Prostate gland (tissue), 2 donors: ENCODE measurements around the gene MROH9. TPM values are rescaled to one million over a fixed set of nuclear protein-coding genes. Genes with fewer than 3 reads are reported as not detected.

Experiments
- DNase-seq: peaks from one replicate; pipeline ENCODE4 v3.0.0-alpha.2; 2019; ENCODE audit warnings: low spot score
- H3K27ac ChIP-seq, 2 donors: fragments of 200-600 bp; sonication (generic); 2 replicates each; pipeline ENCODE4 v1.5.1; 2017 to 2019
- H3K27me3 ChIP-seq: fragments of 200-600 bp; sonication (generic); replicated peaks from 2 replicates; pipeline ENCODE4 v1.5.1; 2019; ENCODE audit not compliant: insufficient read depth
- H3K36me3 ChIP-seq, 2 donors: fragments of 200-600 bp; sonication (generic); 1 replicate in 1 of 2; 2 replicates in 1 of 2; pipeline versions ENCODE4 v1.5.1 to v1.8.1; 2017 to 2019
- H3K4me1 ChIP-seq: fragments of 200-600 bp; sonication (generic); replicated peaks from 2 replicates; pipeline ENCODE4 v1.5.1; 2019
- H3K4me3 ChIP-seq, 2 donors: fragments of 200-600 bp; sonication (generic); 2 replicates each; pipeline ENCODE4 v1.5.1; 2017 to 2019
- H3K9me3 ChIP-seq: fragments of 200-600 bp; sonication (generic); 2 replicates; pipeline ENCODE4 v1.5.1; 2017
- CTCF ChIP-seq, 4 experiments: fragments of 200-600 bp in 2 of 4; fragments of 450-650 bp in 2 of 4; sonication (generic) in 2 of 4; IDR thresholded peaks; 1 replicate in 3 of 4; 2 replicates in 1 of 4; pipeline ENCODE4 v1.5.1; 2016 to 2019; ENCODE audit warnings: antibody characterized with exemption in 4 of 4, mild to moderate bottlenecking in 2 of 4, moderate library complexity in 2 of 4
- POLR2A ChIP-seq: fragments of 450-650 bp; IDR thresholded peaks from one replicate; pipeline ENCODE4 v1.6.1; 2016; ENCODE audit warnings: antibody characterized with exemption, mild to moderate bottlenecking
- POLR2AphosphoS5 ChIP-seq: sonication (generic); formaldehyde crosslinking; IDR thresholded peaks from one replicate; pipeline ENCODE4 v1.6.1; 2017; ENCODE audit warnings: antibody characterized with exemption
- WGBS: methylation state at CpG from one replicate; pipeline ENCODE4 v1.1.5; 2018; 5-methylcytosine and 5-hydroxymethylcytosine counted together
- intact Hi-C: fragments of 100-400 bp; cut with DNase I; formaldehyde crosslinking; loops from one replicate; pipeline ENCODE4 v1.14.2; 2022
- total RNA-seq, 2 donors: library from RNA; depleted of rRNA; stranded (reverse); fragments of >200 nt; gene quantifications; one replicate each; pipeline ENCODE4 v1.1.0, GENCODE V29; 2016

The MROH9 gene
- total RNA-seq, 2 donors from 2014 or later: not detected

DNA sequence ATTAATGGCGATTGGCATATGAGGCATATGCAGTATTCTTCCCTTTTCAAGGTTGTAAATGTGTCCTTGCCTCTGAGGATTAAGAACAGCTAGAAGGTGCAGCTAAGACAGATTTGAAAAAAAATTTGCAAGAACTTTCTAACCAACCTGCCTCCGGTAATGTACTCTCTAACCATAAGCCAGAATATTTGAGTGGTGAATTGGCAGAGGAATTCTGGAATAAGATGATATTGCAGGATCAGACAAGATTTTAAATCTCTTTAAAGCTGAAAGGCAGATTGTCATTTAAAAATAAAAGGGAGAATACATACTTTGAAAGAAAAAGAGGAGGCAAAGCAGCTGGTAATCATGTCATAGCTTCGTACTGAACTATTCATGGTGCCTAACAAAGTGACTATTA is 29.2 kb downstream of the MROH9 start:
- no peak overlapping the region for H3K4me3 ChIP-seq
- DNase-seq: no peak
- no peaks in the 10 kb centered on the region for H3K36me3 ChIP-seq
- no peaks in the 10 kb centered on the region for H3K4me1 ChIP-seq
- WGBS: 87% methylated on average over 3 of the region's 3 CpGs
- no peak for TF ChIP-seq POLR2A
- no peaks in the 10 kb centered on the region for H3K9me3 ChIP-seq
- intact Hi-C loops: no loop called here
- H3K27ac ChIP-seq: no peak overlapping the region
- no peaks in the 10 kb centered on the region for H3K27me3 ChIP-seq

- no peaks in the 10 kb centered on the region for H3K27me3 ChIP-seq
- no peaks in the 10 kb centered on the region for H3K9me3 ChIP-seq
- 20% methylated on average over 5 of the region's 5 CpGs for WGBS
- no peaks in the 10 kb centered on the region for H3K36me3 ChIP-seq
- no peak overlapping the region for H3K27ac ChIP-seq
- intact Hi-C loops: loop anchor here (2.0 to 5.0 kb wide), 2 partner anchors 260 to 348 kb away; partner anchors contain the start of gene FMO4
- TF ChIP-seq CTCF (IDR thresholded peaks at IDR 0.05) (peak in 3 of 4 experiments; percentile 51 to 79 (median 66)), POLR2A (no peak)
- H3K4me1 ChIP-seq: no peaks in the 10 kb centered on the region
- DNase-seq: peak; percentile 10
- no peak overlapping the region for H3K4me3 ChIP-seq
Measured at GRCh38 chr1:170967042-170967910, 31.9 kb downstream of the MROH9 start.

DNA sequence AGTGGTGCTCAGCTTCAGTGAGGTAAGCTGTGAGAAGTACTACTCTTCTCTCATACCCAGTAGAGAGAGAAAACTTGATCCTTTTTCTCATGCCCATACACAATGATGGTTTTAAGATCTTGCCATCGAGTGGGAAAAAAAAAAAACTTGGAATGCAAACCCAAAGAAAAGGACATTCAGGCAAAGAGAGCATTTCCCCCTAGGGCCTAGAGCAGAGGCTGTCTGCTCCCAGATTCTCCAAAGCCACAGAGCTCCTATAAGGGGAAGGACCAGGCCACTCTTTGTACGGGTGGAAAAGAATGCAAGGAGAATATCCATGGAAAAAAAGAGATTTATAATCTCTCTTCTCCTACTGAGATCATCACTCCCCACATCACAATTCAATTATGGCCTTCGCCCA is 34.9 kb downstream of the MROH9 start:
- TF ChIP-seq POLR2AphosphoS5: no peak
- no peak for TF ChIP-seq CTCF (IDR thresholded peaks at IDR 0.05)
- TF ChIP-seq POLR2A: no peak
- Histone ChIP-seq H3K36me3 (no peaks in the 10 kb centered on the region), H3K4me1 (no peaks in the 10 kb centered on the region), H3K9me3 (no peaks in the 10 kb centered on the region), H3K4me3 (no peak overlapping the region), H3K27ac (no peak overlapping the region), H3K27me3 (no peaks in the 10 kb centered on the region)
- intact Hi-C loops: no loop called here
- 65% methylated on average over 3 of the region's 3 CpGs for WGBS
- no peak for DNase-seq

DNA sequence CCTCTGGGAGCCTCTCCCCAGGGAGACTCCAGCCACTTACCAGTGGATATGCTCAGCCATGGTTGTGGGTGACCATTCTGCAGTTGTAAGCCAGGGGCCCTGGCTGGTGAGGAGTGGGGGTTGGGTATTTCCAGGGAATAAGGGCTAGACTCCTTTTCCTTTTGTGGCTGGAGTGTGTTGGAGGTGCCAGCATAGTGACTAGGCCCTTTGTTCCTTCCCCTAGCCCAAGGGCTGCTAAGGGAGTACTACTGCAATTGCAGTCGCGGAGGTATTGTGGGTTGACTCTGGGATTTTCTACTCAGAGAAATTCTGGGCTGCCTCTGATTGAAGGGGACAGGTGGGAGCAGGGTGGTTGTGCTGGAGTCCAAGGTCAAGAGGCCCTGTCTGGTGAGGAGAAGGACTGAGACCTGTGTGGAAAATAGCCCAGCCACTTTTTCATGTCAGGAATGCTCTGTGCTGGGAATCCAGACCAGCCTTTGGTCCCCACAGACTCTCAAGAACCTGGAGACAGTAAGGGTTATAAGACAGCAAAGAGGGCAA is 43.1 kb downstream of the MROH9 start:
- no peak overlapping the region for H3K4me3 ChIP-seq
- WGBS: 96% methylated on average over 2 of the region's 2 CpGs
- no peaks in the 10 kb centered on the region for H3K4me1 ChIP-seq
- no peaks in the 10 kb centered on the region for H3K36me3 ChIP-seq
- intact Hi-C loops: no loop called here
- no peaks in the 10 kb centered on the region for H3K27me3 ChIP-seq
- no peak overlapping the region for H3K27ac ChIP-seq
- TF ChIP-seq POLR2AphosphoS5: no peak
- TF ChIP-seq CTCF (IDR thresholded peaks at IDR 0.05): no peak
- no peak for TF ChIP-seq POLR2A
- no peak for DNase-seq
- H3K9me3 ChIP-seq: no peaks in the 10 kb centered on the region

GRCh38 chr1:170985406-170985805 is 50.1 kb downstream of the MROH9 start:
- intact Hi-C loops: no loop called here
- Histone ChIP-seq H3K4me3 (no peak overlapping the region), H3K36me3 (no peaks in the 10 kb centered on the region), H3K27me3 (no peaks in the 10 kb centered on the region), H3K4me1 (no peaks in the 10 kb centered on the region), H3K9me3 (no peaks in the 10 kb centered on the region), H3K27ac (no peak overlapping the region)
- no peak for DNase-seq
- 65% methylated on average over 1 of the region's 1 CpG for WGBS
- TF ChIP-seq CTCF (IDR thresholded peaks at IDR 0.05) (no peak), POLR2AphosphoS5 (no peak), POLR2A (no peak)
